Measurements from ENCODE around the gene IRGQ.

- TF ChIP-seq, protein P1, sequence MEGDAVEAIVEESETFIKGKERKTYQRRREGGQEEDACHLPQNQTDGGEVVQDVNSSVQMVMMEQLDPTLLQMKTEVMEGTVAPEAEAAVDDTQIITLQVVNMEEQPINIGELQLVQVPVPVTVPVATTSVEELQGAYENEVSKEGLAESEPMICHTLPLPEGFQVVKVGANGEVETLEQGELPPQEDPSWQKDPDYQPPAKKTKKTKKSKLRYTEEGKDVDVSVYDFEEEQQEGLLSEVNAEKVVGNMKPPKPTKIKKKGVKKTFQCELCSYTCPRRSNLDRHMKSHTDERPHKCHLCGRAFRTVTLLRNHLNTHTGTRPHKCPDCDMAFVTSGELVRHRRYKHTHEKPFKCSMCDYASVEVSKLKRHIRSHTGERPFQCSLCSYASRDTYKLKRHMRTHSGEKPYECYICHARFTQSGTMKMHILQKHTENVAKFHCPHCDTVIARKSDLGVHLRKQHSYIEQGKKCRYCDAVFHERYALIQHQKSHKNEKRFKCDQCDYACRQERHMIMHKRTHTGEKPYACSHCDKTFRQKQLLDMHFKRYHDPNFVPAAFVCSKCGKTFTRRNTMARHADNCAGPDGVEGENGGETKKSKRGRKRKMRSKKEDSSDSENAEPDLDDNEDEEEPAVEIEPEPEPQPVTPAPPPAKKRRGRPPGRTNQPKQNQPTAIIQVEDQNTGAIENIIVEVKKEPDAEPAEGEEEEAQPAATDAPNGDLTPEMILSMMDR (IDR thresholded peaks at IDR 0.05): no peak
- TF ChIP-seq POLR2A (IDR thresholded peaks at IDR 0.05): no peak
Measured at GRCh38 chr19:43638214-43638994, 42.5 kb upstream of the IRGQ start.

All from esophagus squamous epithelium (tissue), 4 donors.